DND-41 (cell line): ENCODE results near the gene LILRA1.
"Not testable (repeated sequence)": the region's sequence is repeated elsewhere in the genome, so short reads cannot be mapped to it uniquely, and the experiment has no call there.

ENCODE experiments used
- CTCF ChIP-seq: IDR thresholded peaks from 2 replicates; pipeline ENCODE4 v1.5.1; 2012; ENCODE audit warnings: borderline replicate concordance, low read length, moderate library complexity, mild to moderate bottlenecking; ENCODE audit not compliant: poor library complexity, severe bottlenecking; ENCODE audit errors: extremely low read depth
- EZH2 ChIP-seq: IDR thresholded peaks from 3 replicates; pipeline ENCODE4 v1.6.1; 2012; ENCODE audit warnings: borderline replicate concordance, low read depth, mild to moderate bottlenecking, moderate library complexity, low read length, inconsistent platforms; ENCODE audit not compliant: severe bottlenecking

GRCh38 chr19:54578268-54578667 lies 15.2 kb upstream of the LILRA1 start:
- TF ChIP-seq CTCF, EZH2: not testable (repeated sequence)
